GM18526 (cell line): Measurements from ENCODE around the gene GPR137B.

Experiments used
- POLR2A ChIP-seq: IDR thresholded peaks from 3 replicates; pipeline ENCODE4 v1.6.1; 2011; ENCODE audit not compliant: insufficient read length; ENCODE audit errors: extremely low read depth

Gene GPR137B

DNA sequence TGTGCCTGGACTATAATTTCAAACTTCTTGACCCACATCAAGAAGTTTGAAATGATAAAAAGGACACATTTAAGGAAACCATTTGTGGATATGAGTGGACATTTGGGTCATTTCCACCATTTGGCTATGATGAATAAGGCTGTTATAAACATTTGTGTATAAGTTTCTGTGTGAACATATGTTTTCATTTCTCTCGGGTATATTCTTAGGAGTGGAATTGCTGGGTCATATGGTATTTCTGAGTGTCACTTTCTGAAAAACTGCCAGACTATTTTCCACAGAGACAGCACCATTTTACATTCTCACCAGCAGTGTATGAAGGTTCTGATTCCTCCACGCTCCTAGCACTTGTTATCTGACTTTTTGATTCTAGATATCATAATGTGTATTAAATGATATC lies 50.8 kb downstream of the GPR137B start:
- no peak for TF ChIP-seq POLR2A

DNA sequence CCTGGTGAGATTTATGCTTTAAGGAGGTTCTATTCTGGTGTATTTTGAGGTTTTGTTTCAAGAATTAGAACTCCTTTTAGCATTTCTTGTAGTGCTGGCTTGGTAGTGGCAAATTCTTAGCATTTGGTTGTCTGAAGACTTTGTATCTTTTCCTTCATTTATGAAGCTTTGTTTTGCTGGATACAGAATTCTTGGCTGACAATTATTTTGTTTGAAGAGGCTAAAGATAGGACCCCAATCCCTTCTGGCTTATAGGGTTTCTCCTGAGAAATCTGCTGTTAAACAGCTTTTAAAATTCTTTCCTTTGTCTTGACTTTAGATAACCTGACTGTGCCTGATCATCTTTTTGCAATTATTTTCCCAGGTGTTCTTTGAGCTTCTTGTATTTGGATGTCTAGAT lies 58.6 kb downstream of the GPR137B start:
- TF ChIP-seq POLR2A, result no peak

DNA sequence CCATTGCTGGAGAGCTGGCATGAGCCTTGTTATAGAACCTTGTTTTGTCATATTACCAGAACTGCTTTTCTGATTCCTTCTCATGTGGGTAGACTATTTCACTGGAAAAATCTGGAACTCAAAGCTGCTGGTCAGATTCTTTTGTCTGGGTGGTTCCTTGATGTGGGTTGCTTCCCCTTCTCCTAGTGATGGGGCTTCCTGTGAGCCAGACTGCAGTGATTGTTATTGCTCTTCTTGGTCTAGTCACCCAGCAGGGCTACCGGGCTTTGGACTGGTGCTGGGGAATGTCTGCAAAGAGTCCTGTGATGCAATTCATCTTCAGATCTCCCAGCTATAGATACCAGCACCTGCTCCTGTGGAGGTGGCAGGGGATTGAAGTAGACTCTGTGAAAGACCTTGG lies 59.4 kb downstream of the GPR137B start:
- no peak for TF ChIP-seq POLR2A

DNA sequence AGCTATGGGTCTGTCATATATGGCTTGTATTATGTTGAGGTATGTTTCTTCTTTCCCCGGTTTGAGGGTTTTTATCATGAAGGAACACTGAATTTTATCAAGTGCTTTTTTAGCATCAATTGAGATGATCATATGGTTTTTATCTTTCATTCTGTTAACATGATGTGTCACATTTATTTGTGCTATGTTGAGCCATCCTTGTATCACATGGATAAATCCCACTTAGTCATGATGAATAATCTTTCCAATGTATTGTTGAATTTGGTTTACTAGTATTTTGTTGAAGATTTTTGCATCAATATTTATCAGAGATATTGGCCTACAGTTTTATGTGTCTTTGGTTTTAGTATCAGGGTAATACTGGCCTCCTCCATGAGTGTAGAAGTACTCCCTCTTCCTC lies 61.7 kb downstream of the GPR137B start:
- TF ChIP-seq POLR2A, result no peak

DNA sequence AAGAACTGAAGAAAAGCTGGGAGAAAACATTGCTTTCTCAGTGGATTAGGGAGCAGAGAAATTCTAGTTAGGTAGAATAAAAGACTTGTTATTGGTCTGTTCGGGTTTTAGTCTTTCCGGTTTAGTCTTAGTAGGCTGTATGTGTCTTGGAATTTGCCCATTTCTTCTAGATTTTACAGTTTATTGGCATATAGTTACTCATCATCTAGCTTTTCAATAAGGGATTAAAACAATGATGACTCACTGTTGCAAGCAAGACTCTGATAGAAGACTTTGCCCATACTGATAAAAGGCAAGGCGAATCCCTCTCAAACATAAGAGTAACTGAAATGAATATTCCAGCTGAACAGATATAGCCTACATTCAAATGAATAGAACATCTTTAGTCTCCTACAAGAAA lies 62.3 kb downstream of the GPR137B start:
- TF ChIP-seq POLR2A, result no peak

DNA sequence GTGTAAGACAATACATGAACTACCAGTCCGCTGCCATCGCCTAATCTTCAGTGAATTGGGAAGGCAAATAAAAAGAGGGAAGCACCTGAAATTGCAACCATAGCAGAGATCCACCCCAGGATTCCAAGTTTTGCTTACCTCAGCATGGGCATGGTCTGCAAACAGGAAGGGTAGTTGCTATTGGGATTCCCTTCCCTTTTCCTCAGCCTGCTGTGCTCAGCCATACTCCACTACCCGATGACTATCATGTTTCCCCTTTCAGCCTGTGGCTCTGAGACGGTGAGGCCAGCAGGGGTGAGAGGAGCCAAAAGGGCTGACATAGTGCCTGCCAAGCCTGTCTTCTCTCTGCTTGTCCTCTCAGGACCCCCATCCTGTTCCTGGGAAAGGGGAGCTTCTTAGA lies 64.2 kb downstream of the GPR137B start:
- no peak for TF ChIP-seq POLR2A

DNA sequence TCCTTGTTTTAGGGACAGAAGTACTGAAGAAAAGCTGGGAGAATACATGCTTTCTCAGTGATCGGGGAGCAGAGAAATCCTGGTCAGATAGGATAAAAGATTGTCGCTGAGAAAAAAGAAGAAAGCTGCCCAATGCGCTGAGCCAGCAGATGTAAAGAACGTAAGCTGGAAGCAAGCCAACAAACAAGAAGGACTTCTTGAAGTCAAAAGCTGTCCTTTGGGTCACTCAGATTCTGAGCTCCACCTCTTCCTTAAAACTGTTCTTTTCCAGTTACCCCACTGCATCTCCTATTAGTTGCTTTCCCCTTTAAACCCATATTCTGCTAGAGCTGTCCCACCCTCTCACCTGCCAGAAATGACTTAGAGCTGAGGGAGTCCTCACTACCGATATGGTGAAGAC lies 64.8 kb downstream of the GPR137B start:
- TF ChIP-seq POLR2A, result no peak

DNA sequence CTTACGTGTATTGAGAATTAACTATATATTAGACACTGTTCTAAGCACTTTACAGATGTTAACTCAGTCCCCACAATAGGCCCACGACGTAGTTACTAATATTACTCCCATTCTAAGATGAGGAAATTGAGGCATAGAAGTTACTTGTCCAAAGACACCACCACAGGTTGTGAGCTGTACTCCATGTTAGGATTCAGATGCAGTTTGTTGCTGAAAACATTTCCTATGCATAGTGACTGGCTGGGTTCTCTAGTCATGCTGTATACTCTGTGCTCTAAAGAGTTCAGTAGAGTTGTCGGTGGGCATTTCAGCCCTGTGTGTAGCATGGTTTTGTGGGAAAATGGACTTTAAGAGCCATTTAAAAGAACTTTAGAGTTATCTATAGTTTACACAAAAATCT lies 65.2 kb downstream of the GPR137B start:
- no peak for TF ChIP-seq POLR2A

DNA sequence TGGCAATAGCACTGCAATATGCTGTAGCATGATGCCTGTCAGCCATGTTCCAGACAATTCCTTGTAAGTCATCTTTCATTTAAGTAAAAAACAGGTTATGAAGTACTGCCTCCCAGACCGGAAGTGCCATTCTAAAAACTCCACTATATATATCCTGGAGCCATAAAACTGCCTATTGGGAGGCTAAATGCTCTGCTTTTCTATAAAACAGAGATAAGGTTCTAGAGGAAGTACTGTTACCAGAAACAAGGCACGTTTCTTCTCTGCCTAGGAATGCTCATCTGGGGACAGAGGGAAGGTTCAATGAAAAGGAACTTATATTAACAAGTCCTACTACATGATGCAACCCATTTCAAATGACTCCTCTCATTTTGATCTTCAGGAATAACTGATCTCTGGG lies 66.8 kb downstream of the GPR137B start:
- TF ChIP-seq POLR2A, result no peak

DNA sequence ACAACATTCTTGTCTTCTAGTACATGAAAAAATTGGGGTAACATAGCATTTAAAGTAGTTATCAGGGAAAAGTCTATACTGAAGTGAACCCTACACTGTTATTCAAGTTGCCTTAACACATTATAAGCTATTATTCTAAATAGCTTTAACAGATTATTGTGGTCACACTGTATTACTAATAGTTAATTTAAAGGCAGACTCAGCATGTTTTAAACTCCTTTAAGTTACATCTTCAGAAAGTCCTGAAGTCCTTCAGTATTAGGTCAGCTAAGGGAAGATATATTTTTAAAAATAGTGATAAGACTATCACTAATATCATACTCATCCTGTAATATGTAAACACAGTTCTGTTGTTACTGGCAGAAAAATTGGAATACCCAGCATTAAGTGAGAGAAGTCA lies 67.4 kb downstream of the GPR137B start:
- TF ChIP-seq POLR2A, result no peak

DNA sequence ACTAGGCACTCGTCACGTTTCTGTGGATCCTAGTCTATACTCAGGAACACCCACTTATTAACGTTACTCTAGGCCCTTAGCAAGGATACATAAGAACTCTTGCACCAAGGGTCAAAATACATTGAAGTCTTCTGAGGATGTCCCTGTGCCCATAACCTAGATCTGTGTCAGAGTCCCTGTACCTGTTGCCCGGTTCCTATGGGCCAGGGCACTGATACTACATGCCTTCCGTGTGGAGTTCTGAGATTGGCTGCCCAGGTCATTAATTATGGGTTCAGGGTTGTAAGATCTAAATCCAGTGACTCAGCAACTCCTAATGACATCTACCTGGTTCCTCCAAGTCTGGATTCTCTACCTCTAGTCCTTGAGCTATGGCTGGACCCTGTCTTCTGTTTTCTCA lies 69.5 kb downstream of the GPR137B start:
- no peak for TF ChIP-seq POLR2A

DNA sequence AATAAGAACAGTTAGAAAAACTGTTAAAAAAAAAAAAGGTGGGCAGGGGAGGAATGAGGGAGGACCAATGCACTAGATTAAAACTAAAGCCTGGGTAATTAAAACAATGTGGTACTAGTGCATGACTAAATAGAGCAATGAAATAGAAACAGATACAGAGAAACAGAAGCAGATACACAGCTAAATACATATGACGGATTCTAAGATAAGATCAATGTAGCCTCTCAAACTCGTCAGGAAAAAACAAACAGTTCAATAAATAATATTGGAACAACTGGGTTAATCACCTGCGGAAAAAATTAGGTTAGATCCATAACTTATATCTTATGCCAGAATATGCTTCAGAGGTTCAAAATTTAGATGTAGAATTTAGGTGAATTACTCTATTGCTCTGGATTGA lies 71.2 kb downstream of the GPR137B start:
- no peak for TF ChIP-seq POLR2A

DNA sequence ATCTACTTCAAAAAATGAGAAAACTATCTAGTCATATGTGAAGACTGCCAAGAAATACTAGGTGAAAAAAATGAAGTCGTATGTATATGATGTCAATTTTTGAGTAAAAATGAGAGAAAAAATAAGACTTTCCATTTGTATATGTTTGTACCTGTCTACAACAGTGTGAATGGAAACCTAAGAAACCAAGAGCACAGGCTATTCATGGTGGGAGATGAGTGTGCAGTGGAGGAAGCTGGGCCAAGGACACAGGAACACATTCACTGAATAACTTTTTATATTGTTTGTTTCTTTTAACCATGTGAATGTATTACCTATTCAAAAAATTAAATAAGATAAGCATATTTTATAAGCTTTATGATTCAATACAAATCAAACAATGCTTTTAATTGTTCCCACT lies 72.4 kb downstream of the GPR137B start:
- TF ChIP-seq POLR2A, result no peak

DNA sequence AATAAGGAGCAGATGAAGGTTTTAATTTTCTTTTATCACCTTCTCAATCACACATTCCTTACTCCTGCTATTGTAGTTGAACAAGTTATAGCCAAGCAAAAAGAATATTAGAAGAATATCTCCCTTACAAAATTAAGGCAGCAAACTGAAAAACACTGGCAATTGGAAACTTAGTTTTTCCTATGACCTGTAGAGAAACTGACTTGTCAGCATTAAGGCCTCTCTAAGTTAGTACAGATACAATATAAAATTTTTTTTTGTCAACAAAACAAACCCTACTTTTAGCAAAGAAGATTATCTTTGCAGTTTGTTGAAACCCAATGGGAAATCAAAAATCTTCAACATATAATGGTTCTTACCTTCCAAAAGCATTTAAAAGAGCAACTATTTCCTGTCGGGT lies 78.1 kb downstream of the GPR137B start:
- TF ChIP-seq POLR2A, result no peak

DNA sequence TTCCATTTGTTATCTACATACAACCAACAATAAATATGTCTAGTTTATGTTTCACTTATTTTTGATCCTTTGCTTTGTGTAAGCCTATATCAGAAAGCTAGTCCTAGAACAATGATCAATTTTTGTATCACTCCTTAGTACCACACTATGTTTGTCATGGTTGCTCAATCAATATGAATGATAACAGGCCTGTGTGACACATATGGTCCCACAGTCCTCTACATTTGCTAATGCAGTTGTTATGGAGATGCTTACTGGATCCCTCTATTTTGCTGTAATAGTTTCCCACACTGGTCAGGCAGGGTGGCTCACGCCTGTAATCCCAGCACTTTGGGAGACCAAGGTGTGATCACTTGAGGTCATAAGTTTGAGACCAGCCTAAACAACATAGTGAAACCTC lies 80.3 kb downstream of the GPR137B start:
- no peak for TF ChIP-seq POLR2A

DNA sequence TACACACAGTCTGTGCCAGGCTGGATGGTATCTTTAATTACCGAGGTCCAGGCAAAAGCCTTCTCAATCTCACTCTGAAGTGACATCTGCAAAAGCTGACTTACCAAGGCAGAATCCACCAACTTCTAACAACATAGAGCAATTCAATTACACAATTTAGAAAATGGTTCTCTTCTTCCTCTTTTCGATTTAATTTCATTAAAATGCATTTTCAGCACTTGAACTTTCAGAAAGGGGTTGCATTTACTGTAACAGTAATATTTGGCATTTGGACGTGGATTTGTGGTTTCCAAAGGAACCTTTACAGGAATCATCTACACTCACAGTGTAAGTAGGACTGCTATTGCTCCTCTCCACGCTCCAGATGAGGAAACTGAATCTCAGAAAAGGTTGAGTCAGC lies 86.1 kb downstream of the GPR137B start:
- no peak for TF ChIP-seq POLR2A

DNA sequence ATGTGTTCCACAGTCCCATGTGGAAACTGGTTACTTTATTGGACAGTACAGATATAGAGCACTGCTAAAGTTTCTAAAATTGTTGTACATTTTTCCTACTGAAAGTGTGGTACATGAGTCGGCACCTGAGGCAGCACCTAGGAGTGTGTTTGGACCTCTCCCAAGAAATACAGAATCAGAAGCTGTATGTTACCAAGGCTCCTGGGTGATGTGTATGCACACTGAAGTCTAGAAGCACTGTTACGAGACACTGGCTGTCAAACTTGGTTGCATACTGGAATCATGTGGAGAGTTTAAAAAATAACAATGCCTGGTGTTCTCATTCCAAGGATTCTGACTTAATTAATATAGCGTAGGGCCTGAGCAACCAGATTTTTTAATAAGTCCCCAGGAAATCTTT lies 92.8 kb downstream of the GPR137B start:
- TF ChIP-seq POLR2A, result no peak

DNA sequence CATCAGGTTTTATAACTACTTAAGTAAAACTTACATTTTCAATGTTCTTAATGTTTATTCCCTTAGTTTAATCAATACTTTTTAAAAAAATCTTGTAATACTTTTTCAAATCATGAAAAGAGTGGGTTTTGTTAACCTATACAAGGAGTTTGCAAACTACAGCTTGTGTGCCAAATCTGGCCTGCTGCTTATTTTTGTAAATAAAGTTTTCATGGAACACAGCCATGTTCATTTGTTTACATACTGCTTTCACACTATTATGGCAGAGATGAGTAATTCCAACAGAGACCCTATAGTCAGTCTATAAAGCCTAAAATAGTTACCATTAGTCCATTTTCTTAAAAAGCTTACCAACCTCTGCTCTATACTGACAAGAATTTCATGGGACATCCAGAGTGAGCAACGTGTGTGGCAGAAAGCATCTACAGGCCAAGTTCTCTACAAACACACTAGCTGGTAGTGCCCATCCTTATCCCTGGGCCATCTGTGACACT lies 96.8 kb downstream of the GPR137B start:
- TF ChIP-seq POLR2A, result no peak
